GM10266 (cell line): ENCODE measurements around the gene PCDHGA9.
"Not testable (repeated sequence)": the region's sequence is repeated elsewhere in the genome, so short reads cannot be mapped to it uniquely, and the experiment has no call there.

Experiments used
- DNase-seq: peaks from one replicate; pipeline ENCODE4 v3.0.0; 2012; ENCODE audit errors: extremely low spot score
- TF ChIP-seq, protein P1 (sequence below): IDR thresholded peaks from 2 replicates; pipeline ENCODE4 v1.5.1; 2012; ENCODE audit warnings: mild to moderate bottlenecking, low read depth; ENCODE audit not compliant: control insufficient read depth, insufficient read depth; ENCODE audit errors: missing control alignments

Gene PCDHGA9

DNA sequence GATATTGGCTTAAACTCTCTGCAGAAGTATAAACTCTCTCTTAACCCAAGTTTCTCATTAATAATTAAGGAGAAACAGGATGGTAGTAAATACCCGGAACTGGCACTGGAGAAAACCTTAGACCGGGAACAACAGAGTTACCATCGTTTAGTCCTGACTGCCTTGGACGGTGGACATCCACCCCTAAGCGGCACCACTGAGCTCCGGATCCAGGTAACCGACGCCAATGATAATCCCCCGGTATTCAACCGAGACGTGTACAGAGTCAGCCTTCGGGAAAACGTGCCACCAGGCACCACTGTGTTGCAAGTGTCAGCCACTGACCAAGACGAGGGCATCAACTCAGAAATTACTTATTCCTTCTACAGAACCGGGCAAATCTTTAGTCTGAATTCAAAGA, 4.0 kb upstream of the PCDHGA9 start:
- no peak for DNase-seq
- TF ChIP-seq, protein P1, sequence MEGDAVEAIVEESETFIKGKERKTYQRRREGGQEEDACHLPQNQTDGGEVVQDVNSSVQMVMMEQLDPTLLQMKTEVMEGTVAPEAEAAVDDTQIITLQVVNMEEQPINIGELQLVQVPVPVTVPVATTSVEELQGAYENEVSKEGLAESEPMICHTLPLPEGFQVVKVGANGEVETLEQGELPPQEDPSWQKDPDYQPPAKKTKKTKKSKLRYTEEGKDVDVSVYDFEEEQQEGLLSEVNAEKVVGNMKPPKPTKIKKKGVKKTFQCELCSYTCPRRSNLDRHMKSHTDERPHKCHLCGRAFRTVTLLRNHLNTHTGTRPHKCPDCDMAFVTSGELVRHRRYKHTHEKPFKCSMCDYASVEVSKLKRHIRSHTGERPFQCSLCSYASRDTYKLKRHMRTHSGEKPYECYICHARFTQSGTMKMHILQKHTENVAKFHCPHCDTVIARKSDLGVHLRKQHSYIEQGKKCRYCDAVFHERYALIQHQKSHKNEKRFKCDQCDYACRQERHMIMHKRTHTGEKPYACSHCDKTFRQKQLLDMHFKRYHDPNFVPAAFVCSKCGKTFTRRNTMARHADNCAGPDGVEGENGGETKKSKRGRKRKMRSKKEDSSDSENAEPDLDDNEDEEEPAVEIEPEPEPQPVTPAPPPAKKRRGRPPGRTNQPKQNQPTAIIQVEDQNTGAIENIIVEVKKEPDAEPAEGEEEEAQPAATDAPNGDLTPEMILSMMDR: no peak

GRCh38 chr5:141399555-141400258, 2.9 kb upstream of the PCDHGA9 start:
- TF ChIP-seq, protein P1: no peak
- DNase-seq: no peak

- TF ChIP-seq, protein P1: no peak
These were observed 809 bp downstream of the PCDHGA9 start for GRCh38 chr5:141403387-141403786.

DNA sequence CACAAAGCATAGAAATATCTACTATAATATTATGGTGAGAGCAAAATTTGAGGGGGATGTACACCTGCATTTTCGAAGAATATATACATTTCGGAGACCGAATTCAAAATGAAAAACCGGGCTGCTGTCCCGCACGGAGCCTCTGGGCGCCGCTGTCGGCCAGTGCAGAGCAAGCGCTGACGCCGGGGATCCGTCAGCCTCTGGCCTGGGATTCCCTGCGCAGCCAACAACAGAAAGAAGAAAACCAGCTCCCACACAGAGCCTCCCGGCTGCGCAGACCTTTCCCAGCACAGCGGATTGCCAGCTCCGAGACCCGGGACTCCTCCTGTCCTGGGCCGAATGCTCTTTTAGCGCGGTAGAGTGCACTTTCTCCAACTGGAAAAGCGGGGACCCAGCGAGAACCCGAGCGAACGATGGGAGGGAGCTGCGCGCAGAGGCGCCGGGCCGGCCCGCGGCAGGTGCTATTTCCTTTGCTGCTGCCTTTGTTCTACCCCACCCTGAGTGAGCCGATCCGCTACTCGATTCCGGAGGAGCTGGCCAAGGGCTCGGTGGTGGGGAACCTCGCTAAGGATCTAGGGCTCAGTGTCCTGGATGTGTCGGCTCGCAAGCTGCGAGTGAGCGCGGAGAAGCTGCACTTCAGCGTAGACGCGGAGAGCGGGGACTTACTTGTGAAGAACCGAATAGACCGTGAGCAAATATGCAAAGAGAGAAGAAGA, 5.4 kb downstream of the PCDHGA9 start, which contains the start of gene PCDHGB6:
Gene PCDHGB6 (plus strand): TSS at position 232 of the 716 bp plus-strand sequence. CDS start 182 bp downstream, at position 414.
- DNase-seq: not testable (repeated sequence)
- TF ChIP-seq, protein P1: peak; percentile 27

More at GRCh38 chr5:141403387-141403786, 809 bp downstream of the PCDHGA9 start:
- no peak for DNase-seq

- no peak for DNase-seq
- TF ChIP-seq, protein P1: no peak
These were observed 7.2 kb downstream of the PCDHGA9 start for GRCh38 chr5:141409598-141410306.

- DNase-seq: no peak
- TF ChIP-seq, protein P1: no peak
These were observed 9.0 kb downstream of the PCDHGA9 start for GRCh38 chr5:141411575-141411974.
